Activated T-cell treated with anti-CD3 and anti-CD28 coated beads for 24 hours (primary cell): Measurements from ENCODE around the gene EML6.
"Not testable (repeated sequence)": the region's sequence is repeated elsewhere in the genome, so short reads cannot be mapped to it uniquely, and the experiment has no call there.

Experiments used
- DNase-seq: peaks from one replicate; pipeline ENCODE4 v3.0.0-alpha.2; 2020; ENCODE audit warnings: low read depth

EML6 gene

GRCh38 chr2:54967269-54967668, 243.8 kb downstream of the EML6 start:
- DNase-seq, result no peak

- DNase-seq, result no peak
These were observed 244.4 kb downstream of the EML6 start for GRCh38 chr2:54967759-54968365.

GRCh38 chr2:54968561-54969218, 245.2 kb downstream of the EML6 start:
- no peak for DNase-seq

- DNase-seq, result no peak
These were observed 246.0 kb downstream of the EML6 start for GRCh38 chr2:54969295-54969939.

GRCh38 chr2:54969940-54970338, 246.5 kb downstream of the EML6 start:
- no peak for DNase-seq

- no peak for DNase-seq
These were observed 251.7 kb downstream of the EML6 start for GRCh38 chr2:54975175-54975574.

- DNase-seq, result no peak
These were observed 252.4 kb downstream of the EML6 start for GRCh38 chr2:54975598-54976492.

- DNase-seq, result no peak
These were observed 253.7 kb downstream of the EML6 start for GRCh38 chr2:54977149-54977548.

- no peak for DNase-seq
These were observed 256.0 kb downstream of the EML6 start for GRCh38 chr2:54979321-54980044.

GRCh38 chr2:54981385-54981784, 257.9 kb downstream of the EML6 start:
- DNase-seq, result no peak

GRCh38 chr2:54983345-54984220, 260.1 kb downstream of the EML6 start:
- no peak for DNase-seq

GRCh38 chr2:54984476-54984875, 261.0 kb downstream of the EML6 start:
- DNase-seq, result no peak

GRCh38 chr2:54986264-54986663, 262.8 kb downstream of the EML6 start:
- no peak for DNase-seq

- DNase-seq, result no peak
These were observed 265.1 kb downstream of the EML6 start for GRCh38 chr2:54988612-54989011.

GRCh38 chr2:54990694-54991093, 267.2 kb downstream of the EML6 start:
- DNase-seq, result not testable (repeated sequence)

- DNase-seq, result no peak
These were observed 272.1 kb downstream of the EML6 start for GRCh38 chr2:54995553-54995952.

GRCh38 chr2:54997826-54998225, 274.4 kb downstream of the EML6 start:
- no peak for DNase-seq

GRCh38 chr2:54999182-54999581, 275.7 kb downstream of the EML6 start:
- no peak for DNase-seq

GRCh38 chr2:55000341-55000740, 276.9 kb downstream of the EML6 start:
- DNase-seq, result no peak

GRCh38 chr2:55001716-55002115, 278.3 kb downstream of the EML6 start:
- DNase-seq, result no peak
